ENCODE results near the gene ZBTB24. TPM values are rescaled to one million over a fixed set of nuclear protein-coding genes. Genes with fewer than 3 reads are reported as not detected.

The ZBTB24 gene
- total RNA-seq, 2 donors from 2014 or later = 9.2 to 9.8 TPM

DNA sequence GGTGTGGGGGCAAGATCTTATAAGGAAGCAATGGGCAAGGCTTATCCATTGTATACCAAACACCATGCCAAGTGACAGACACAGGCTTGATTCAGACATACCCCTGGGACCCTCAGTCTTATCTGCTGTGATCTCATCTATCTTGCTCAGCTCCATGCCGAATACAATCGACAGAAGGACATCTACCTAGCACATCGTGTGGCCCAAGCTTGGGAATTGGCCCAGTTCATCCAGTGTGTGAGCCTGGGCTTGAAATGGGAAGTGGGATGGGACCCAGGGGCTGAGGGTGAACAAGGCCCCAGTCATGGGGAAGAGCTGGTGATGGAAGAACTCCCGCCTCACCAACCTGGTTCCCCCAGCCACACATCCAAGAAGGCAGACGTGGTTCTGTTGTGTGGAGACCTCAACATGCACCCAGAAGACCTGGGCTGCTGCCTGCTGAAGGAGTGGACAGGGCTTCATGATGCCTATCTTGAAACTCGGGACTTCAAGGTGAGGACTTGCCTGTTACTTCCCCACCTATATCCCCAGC, 40.6 kb downstream of the ZBTB24 start:
- peaks cover 7% of the 10 kb centered on the region for H3K27me3 Mint-ChIP-seq (ENCODE audit: insufficient read depth)
- H3K27ac ChIP-seq (ENCODE audit: low read depth, low read length) = no peak overlapping the region
- DNase-seq = no peak
- H3K27me3 ChIP-seq (ENCODE audit: control insufficient read depth, insufficient read depth, low read length, poor library complexity, severe bottlenecking) = no peaks in the 10 kb centered on the region
- H3K4me1 ChIP-seq (ENCODE audit: control insufficient read depth, insufficient read depth, low read length) = peaks cover 8% of the 10 kb centered on the region
- H3K36me3 ChIP-seq (ENCODE audit: control insufficient read depth, insufficient read depth, low read length) = peaks cover 33% of the 10 kb centered on the region
- peaks cover 4% of the 10 kb centered on the region for H3K4me1 Mint-ChIP-seq
- H3K9ac ChIP-seq (ENCODE audit: extremely low read depth, low read length, poor library complexity, severe bottlenecking) = no peak overlapping the region
- 93 to 100% methylated on average over 5 to 6 of the region's 6 CpGs for WGBS, 2 experiments (ENCODE audit: insufficient coverage in 1 of 2, insufficient read length in 1 of 2)
- H3K27ac Mint-ChIP-seq = no peak overlapping the region
- H3K4me3 ChIP-seq (ENCODE audit: low read length) = no peak overlapping the region
- H3K4me3 Mint-ChIP-seq = peak overlapping the region; percentile 90
- TF ChIP-seq, protein P1, sequence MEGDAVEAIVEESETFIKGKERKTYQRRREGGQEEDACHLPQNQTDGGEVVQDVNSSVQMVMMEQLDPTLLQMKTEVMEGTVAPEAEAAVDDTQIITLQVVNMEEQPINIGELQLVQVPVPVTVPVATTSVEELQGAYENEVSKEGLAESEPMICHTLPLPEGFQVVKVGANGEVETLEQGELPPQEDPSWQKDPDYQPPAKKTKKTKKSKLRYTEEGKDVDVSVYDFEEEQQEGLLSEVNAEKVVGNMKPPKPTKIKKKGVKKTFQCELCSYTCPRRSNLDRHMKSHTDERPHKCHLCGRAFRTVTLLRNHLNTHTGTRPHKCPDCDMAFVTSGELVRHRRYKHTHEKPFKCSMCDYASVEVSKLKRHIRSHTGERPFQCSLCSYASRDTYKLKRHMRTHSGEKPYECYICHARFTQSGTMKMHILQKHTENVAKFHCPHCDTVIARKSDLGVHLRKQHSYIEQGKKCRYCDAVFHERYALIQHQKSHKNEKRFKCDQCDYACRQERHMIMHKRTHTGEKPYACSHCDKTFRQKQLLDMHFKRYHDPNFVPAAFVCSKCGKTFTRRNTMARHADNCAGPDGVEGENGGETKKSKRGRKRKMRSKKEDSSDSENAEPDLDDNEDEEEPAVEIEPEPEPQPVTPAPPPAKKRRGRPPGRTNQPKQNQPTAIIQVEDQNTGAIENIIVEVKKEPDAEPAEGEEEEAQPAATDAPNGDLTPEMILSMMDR (conservative IDR thresholded peaks at IDR 0.05) = no peak
- peaks cover 23% of the 10 kb centered on the region for H3K36me3 Mint-ChIP-seq (ENCODE audit: low read depth)
- H3K9me3 ChIP-seq (ENCODE audit: control insufficient read depth, low read length) = no peaks in the 10 kb centered on the region
- no peaks in the 10 kb centered on the region for H3K9me3 Mint-ChIP-seq

DNA sequence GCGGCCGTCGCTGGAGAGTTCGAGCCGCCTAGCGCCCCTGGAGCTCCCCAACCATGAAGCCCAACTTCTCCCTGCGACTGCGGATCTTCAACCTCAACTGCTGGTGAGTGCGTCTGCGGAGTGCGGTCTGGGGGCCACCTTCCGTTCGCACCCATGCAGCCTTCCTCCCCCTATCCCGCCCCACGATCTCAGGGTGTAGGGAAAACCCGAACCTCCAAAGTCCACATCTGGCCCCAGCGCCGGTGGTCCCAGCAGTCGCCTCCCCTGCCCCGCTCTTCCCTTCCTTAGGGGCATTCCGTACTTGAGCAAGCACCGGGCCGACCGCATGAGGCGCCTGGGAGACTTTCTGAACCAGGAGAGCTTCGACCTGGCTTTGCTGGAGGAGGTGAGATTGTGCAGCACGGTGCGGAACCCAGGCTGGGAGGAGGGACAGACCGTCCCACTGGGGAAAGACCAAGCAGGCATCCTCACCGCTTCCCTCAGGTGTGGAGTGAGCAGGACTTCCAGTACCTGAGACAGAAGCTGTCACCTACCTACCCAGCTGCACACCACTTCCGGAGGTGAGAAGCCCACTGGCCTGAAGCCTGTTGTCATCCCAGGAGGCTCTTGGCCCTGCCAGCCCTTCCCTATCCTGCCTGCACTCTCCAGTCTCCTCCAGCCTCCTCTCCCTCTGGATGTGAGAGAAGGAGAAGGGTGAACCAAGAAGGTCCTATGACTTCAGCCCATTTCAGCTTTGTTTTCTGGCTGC, 41.8 kb downstream of the ZBTB24 start:
- no peaks in the 10 kb centered on the region for H3K27me3 ChIP-seq (ENCODE audit: control insufficient read depth, insufficient read depth, low read length, poor library complexity, severe bottlenecking)
- peaks cover 8% of the 10 kb centered on the region for H3K4me1 ChIP-seq (ENCODE audit: control insufficient read depth, insufficient read depth, low read length)
- peak; percentile 87 for DNase-seq
- peak overlapping the region; percentile 90 for H3K4me3 Mint-ChIP-seq
- peaks cover 33% of the 10 kb centered on the region for H3K36me3 ChIP-seq (ENCODE audit: control insufficient read depth, insufficient read depth, low read length)
- H3K27me3 Mint-ChIP-seq (ENCODE audit: insufficient read depth) = peaks cover 7% of the 10 kb centered on the region
- no peaks in the 10 kb centered on the region for H3K9me3 Mint-ChIP-seq
- peak overlapping the region; percentile 44 for H3K27ac ChIP-seq (ENCODE audit: low read depth, low read length)
- H3K9ac ChIP-seq (ENCODE audit: extremely low read depth, low read length, poor library complexity, severe bottlenecking) = peak overlapping the region; percentile 91
- H3K27ac Mint-ChIP-seq = peak overlapping the region; percentile 95
- WGBS, 2 experiments (ENCODE audit: insufficient coverage in 1 of 2, insufficient read length in 1 of 2) = 0 to 2% methylated on average over 13 to 31 of the region's 31 CpGs
- peaks cover 4% of the 10 kb centered on the region for H3K4me1 Mint-ChIP-seq
- peak overlapping the region; percentile 90 for H3K4me3 ChIP-seq (ENCODE audit: low read length)
- TF ChIP-seq, protein P1 (conservative IDR thresholded peaks at IDR 0.05) = peak; percentile 62
- H3K36me3 Mint-ChIP-seq (ENCODE audit: low read depth) = peaks cover 18% of the 10 kb centered on the region
- no peaks in the 10 kb centered on the region for H3K9me3 ChIP-seq (ENCODE audit: control insufficient read depth, low read length)

- peak; percentile 97 for DNase-seq
- Mint-ChIP-seq H3K4me1 (peaks cover 4% of the 10 kb centered on the region), H3K4me3 (peak within 1 kb of the TSS; percentile 90), H3K27ac (peak within 1 kb of the TSS; percentile 95), H3K27me3 (ENCODE audit: insufficient read depth) (peaks cover 7% of the 10 kb centered on the region), H3K36me3 (ENCODE audit: low read depth) (peaks cover 12% of the 10 kb centered on the region), H3K9me3 (no peaks in the 10 kb centered on the region)
- Histone ChIP-seq H3K9me3 (ENCODE audit: control insufficient read depth, low read length) (no peaks in the 10 kb centered on the region), H3K27me3 (ENCODE audit: control insufficient read depth, insufficient read depth, low read length, poor library complexity, severe bottlenecking) (no peaks in the 10 kb centered on the region), H3K4me1 (ENCODE audit: control insufficient read depth, insufficient read depth, low read length) (peaks cover 8% of the 10 kb centered on the region), H3K4me3 (ENCODE audit: low read length) (peak within 1 kb of the TSS; percentile 90), H3K27ac (ENCODE audit: low read depth, low read length) (peak within 1 kb of the TSS; percentile 80), H3K9ac (ENCODE audit: extremely low read depth, low read length, poor library complexity, severe bottlenecking) (peak within 1 kb of the TSS; percentile 91), H3K36me3 (ENCODE audit: control insufficient read depth, insufficient read depth, low read length) (peaks cover 29% of the 10 kb centered on the region)
- WGBS, 2 experiments (ENCODE audit: insufficient coverage in 1 of 2, insufficient read length in 1 of 2) = 0% methylated on average over 14 to 102 of the region's 102 CpGs
- TF ChIP-seq, protein P1 (conservative IDR thresholded peaks at IDR 0.05) = no peak
Observed at GRCh38 chr6:109440331-109441068, 42.5 kb downstream of the ZBTB24 start, which contains the start of the genes PPIL6 and SMPD2. Gene PPIL6, minus strand, starts transcription at chr6:109440628. Its CDS starts 38 bp downstream, at chr6:109440590. Gene SMPD2, plus strand, starts transcription at chr6:109440724. Its CDS starts 398 bp downstream, at chr6:109441122.

Data from endodermal cell (in vitro differentiated cells).